Hepatocyte (in vitro differentiated cells): ENCODE data around the gene EXOC3. TPM values are rescaled to one million over a fixed set of nuclear protein-coding genes. Genes with fewer than 3 reads are reported as not detected.

Experiments
- DNase-seq: peaks from one replicate; pipeline ENCODE4 v3.0.0-alpha.2; 2016; ENCODE audit warnings: low spot score
- H2AFZ ChIP-seq: fragments of 200-600 bp; sonication (generic); 2 replicates; pipeline ENCODE4 v1.6.0; 2016; ENCODE audit warnings: antibody characterized with exemption, mild to moderate bottlenecking
- H3K27ac ChIP-seq: fragments of 200-600 bp; sonication (generic); 2 replicates; pipeline ENCODE4 v1.5.1; 2016; ENCODE audit warnings: mild to moderate bottlenecking
- H3K27me3 ChIP-seq: fragments of 200-600 bp; sonication (generic); 2 replicates; pipeline ENCODE4 v1.6.1; 2016
- H3K36me3 ChIP-seq: fragments of 200-600 bp; sonication (generic); replicated peaks from 2 replicates; pipeline ENCODE4 v1.5.1; 2016; ENCODE audit warnings: low read depth; ENCODE audit not compliant: insufficient read depth
- H3K4me1 ChIP-seq: fragments of 200-600 bp; sonication (generic); 2 replicates; pipeline ENCODE4 v1.5.1; 2016; ENCODE audit warnings: mild to moderate bottlenecking, moderate library complexity; ENCODE audit not compliant: insufficient read depth
- H3K4me2 ChIP-seq: fragments of 200-600 bp; sonication (generic); 2 replicates; pipeline ENCODE4 v1.6.0; 2016
- H3K4me3 ChIP-seq: fragments of 200-600 bp; sonication (generic); 2 replicates; pipeline ENCODE4 v1.5.1; 2016; ENCODE audit warnings: mild to moderate bottlenecking
- H3K79me2 ChIP-seq: fragments of 200-600 bp; sonication (generic); 2 replicates; pipeline ENCODE4 v1.6.0; 2017; ENCODE audit warnings: mild to moderate bottlenecking
- H3K9me2 ChIP-seq: fragments of 200-600 bp; sonication (generic); replicated peaks from 2 replicates; pipeline ENCODE4 v1.6.0; 2017; ENCODE audit warnings: mild to moderate bottlenecking; ENCODE audit not compliant: insufficient read depth
- H3K9me3 ChIP-seq: fragments of 200-600 bp; sonication (generic); 2 replicates; pipeline ENCODE4 v1.5.1; 2016; ENCODE audit warnings: low read depth, mild to moderate bottlenecking
- H4K20me1 ChIP-seq: fragments of 200-600 bp; sonication (generic); 2 replicates; pipeline ENCODE4 v1.6.0; 2016; ENCODE audit warnings: mild to moderate bottlenecking; ENCODE audit not compliant: insufficient read depth, poor library complexity, severe bottlenecking
- EZH2 ChIP-seq: fragments of 200-600 bp; sonication (generic); IDR thresholded peaks from 2 replicates; pipeline ENCODE4 v1.6.1; 2016; ENCODE audit warnings: antibody characterized with exemption, mild to moderate bottlenecking, borderline replicate concordance
- EZH2phosphoT487 ChIP-seq: fragments of 200-600 bp; sonication (generic); IDR thresholded peaks from one replicate; pipeline ENCODE4 v1.6.1; 2018; ENCODE audit warnings: antibody characterized with exemption, mild to moderate bottlenecking, low read depth, moderate library complexity; ENCODE audit not compliant: unreplicated experiment, severe bottlenecking
- WGBS: methylation state at CpG from one replicate; pipeline ENCODE4 v1.1.6; 2016; ENCODE audit warnings: low lambda C conversion rate; ENCODE audit errors: missing lambda C conversion rate; 5-methylcytosine and 5-hydroxymethylcytosine counted together
- polyA plus RNA-seq: library from polyadenylated mRNA; unstranded; fragments of >200 nt; fragmentation: Nextera tagmentation; extraction: Ambion mirVana; gene quantifications from 2 replicates; pipeline ENCODE4 v1.2.1, GENCODE V29; 2016
- total RNA-seq: library from RNA; depleted of rRNA; stranded (reverse); fragments of >200 nt; gene quantifications from 2 replicates; pipeline ENCODE4 v1.2.3, GENCODE V29; 2014
- TF ChIP-seq, protein P1 (sequence below): fragments of 200-600 bp; sonication (generic); IDR thresholded peaks from 2 replicates; pipeline ENCODE4 v1.5.1; 2016; ENCODE audit warnings: antibody characterized with exemption, mild to moderate bottlenecking; ENCODE audit not compliant: poor library complexity

EXOC3 gene
- total and polyA plus RNA-seq, 2 experiments from 2014 or later, result 36.1 to 38.3 TPM

DNA sequence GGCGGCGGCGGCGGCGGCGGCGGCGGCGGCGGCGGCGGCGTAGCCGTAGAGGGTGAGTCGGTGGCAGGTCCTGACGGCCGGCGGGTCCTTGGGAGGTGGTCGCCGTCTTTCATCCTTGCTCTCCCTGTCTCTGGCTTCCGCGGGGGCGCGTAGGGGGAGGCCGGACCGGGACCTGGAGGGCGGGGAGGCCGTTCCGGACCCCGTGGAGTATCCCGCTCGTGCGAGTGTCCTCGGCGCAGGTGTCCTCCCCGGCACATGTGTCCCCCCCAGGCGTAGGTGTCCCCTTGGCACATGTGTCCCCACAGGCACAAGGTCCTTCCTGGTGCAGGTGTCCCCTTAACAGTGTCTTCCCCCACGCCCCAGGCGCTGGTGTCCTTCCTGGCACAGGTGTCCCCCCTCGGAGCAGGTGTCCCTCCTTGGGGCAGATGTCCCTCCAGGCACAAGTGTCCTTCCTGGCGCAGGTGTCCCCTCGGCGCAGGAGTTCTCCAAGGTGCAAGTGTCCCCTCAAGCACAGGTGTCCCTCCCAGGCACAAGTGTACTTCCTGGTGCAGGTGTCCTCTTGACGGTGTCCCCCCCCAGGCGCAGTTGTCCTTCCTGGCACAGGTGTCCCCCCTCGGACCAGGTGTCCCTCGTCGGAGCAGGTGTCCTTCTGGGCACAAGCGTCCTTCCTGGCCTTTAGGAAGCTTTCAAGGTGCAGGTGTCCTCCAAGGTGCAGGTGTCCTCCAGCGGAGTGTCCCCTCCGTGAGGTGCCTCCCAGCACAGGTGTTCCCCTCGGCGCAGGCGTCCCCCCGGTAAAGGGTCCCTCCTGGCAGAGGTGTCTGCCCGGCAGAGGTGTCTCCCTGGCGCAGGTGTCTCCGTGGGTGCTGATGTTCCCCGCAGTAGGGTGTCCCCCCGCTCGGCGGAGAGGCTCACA is 519 bp downstream of the EXOC3 start:
- H3K27ac ChIP-seq, result no peak overlapping the region
- H3K4me1 ChIP-seq, result peaks cover 7% of the 10 kb centered on the region
- peaks cover 48% of the 10 kb centered on the region for H3K79me2 ChIP-seq
- peak overlapping the region; percentile 86 for H3K4me2 ChIP-seq
- no peaks in the 10 kb centered on the region for H3K9me3 ChIP-seq
- TF ChIP-seq, protein P1, sequence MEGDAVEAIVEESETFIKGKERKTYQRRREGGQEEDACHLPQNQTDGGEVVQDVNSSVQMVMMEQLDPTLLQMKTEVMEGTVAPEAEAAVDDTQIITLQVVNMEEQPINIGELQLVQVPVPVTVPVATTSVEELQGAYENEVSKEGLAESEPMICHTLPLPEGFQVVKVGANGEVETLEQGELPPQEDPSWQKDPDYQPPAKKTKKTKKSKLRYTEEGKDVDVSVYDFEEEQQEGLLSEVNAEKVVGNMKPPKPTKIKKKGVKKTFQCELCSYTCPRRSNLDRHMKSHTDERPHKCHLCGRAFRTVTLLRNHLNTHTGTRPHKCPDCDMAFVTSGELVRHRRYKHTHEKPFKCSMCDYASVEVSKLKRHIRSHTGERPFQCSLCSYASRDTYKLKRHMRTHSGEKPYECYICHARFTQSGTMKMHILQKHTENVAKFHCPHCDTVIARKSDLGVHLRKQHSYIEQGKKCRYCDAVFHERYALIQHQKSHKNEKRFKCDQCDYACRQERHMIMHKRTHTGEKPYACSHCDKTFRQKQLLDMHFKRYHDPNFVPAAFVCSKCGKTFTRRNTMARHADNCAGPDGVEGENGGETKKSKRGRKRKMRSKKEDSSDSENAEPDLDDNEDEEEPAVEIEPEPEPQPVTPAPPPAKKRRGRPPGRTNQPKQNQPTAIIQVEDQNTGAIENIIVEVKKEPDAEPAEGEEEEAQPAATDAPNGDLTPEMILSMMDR, result no peak
- TF ChIP-seq EZH2 (no peak), EZH2phosphoT487 (no peak)
- WGBS, result 32% methylated on average over 33 of the region's 62 CpGs
- no peaks in the 10 kb centered on the region for H3K9me2 ChIP-seq
- H4K20me1 ChIP-seq, result peaks cover 5% of the 10 kb centered on the region
- H3K4me3 ChIP-seq, result peak overlapping the region; percentile 98
- peak overlapping the region; percentile 71 for H2AFZ ChIP-seq
- no peaks in the 10 kb centered on the region for H3K36me3 ChIP-seq
- no peaks in the 10 kb centered on the region for H3K27me3 ChIP-seq
- DNase-seq, result no peak

GRCh38 chr5:444226-444625 is 1.2 kb downstream of the EXOC3 start:
- Histone ChIP-seq H3K4me1 (peaks cover 7% of the 10 kb centered on the region), H3K79me2 (peaks cover 53% of the 10 kb centered on the region), H2AFZ (no peak overlapping the region), H3K9me2 (no peaks in the 10 kb centered on the region), H3K36me3 (no peaks in the 10 kb centered on the region), H4K20me1 (peaks cover 5% of the 10 kb centered on the region), H3K27me3 (no peaks in the 10 kb centered on the region), H3K4me2 (peak overlapping the region; percentile 86), H3K4me3 (no peak overlapping the region), H3K9me3 (no peaks in the 10 kb centered on the region), H3K27ac (no peak overlapping the region)
- 95% methylated on average over 8 of the region's 8 CpGs for WGBS
- DNase-seq, result no peak
- TF ChIP-seq EZH2phosphoT487 (no peak), EZH2 (no peak)
- TF ChIP-seq, protein P1, result no peak

- Histone ChIP-seq H2AFZ (no peak overlapping the region), H3K4me1 (peaks cover 7% of the 10 kb centered on the region), H3K27ac (no peak overlapping the region), H3K4me2 (no peak overlapping the region), H3K9me2 (no peaks in the 10 kb centered on the region), H3K4me3 (no peak overlapping the region), H3K79me2 (peaks cover 60% of the 10 kb centered on the region), H3K36me3 (no peaks in the 10 kb centered on the region), H4K20me1 (peaks cover 5% of the 10 kb centered on the region), H3K27me3 (no peaks in the 10 kb centered on the region), H3K9me3 (no peaks in the 10 kb centered on the region)
- 85% methylated on average over 10 of the region's 10 CpGs for WGBS
- DNase-seq, result no peak
- TF ChIP-seq EZH2phosphoT487, result no peak
- TF ChIP-seq, protein P1, result no peak
- TF ChIP-seq EZH2, result no peak
These were observed 2.6 kb downstream of the EXOC3 start for GRCh38 chr5:445591-445990.
